RWPE1 (cell line): ENCODE data around the gene SCYGR5.

Experiments used
- CTCF ChIA-PET: fragments of 350-600 bp; sonication (Branson Sonifier 250); formaldehyde crosslinking; extraction: SDS; loops from one replicate; lab custom pipeline; 2021; lab: Yijun Ruan, JAX
- POLR2A ChIA-PET: fragments of 400-600 bp; formaldehyde crosslinking; extraction: SDS; loops from one replicate; lab custom pipeline; 2020; ENCODE audit warnings: antibody characterized with exemption; ENCODE audit not compliant: low non-redundant PET; lab: Yijun Ruan, JAX
- DNase-seq: peaks from one replicate; pipeline ENCODE4 v3.0.0; 2012; ENCODE audit warnings: low spot score
- H3K27ac ChIP-seq: fragments of 450-650 bp; 2 replicates; pipeline ENCODE4 v1.5.1; 2017
- TF ChIP-seq, protein P1 (sequence below): fragments of 450-650 bp; conservative IDR thresholded peaks from 2 replicates; pipeline ENCODE4 v1.5.1; 2017; ENCODE audit warnings: low read depth, mild to moderate bottlenecking

The SCYGR5 gene

DNA sequence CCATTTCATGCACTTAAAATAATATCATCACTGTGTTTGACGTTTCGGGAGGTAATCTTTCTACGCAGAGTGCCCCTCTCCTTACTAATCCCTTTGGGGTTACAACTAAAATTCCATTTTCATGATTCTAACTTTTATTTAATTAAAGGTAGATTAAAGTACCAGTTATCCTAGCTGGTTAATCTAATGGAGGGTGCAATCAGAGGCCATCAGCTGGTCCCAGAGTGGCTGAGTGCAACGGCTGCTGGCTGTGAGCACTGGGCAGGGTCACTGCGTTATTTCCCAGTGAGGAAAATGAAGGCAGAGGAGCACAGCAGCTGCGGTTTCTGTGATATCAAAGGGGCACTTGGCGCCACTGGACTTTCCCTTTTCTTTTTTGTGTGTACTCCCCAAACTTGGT is 37.2 kb upstream of the SCYGR5 start:
- no peak for DNase-seq
- CTCF ChIA-PET: no interaction called here
- no peak overlapping the region for H3K27ac ChIP-seq
- TF ChIP-seq, protein P1, sequence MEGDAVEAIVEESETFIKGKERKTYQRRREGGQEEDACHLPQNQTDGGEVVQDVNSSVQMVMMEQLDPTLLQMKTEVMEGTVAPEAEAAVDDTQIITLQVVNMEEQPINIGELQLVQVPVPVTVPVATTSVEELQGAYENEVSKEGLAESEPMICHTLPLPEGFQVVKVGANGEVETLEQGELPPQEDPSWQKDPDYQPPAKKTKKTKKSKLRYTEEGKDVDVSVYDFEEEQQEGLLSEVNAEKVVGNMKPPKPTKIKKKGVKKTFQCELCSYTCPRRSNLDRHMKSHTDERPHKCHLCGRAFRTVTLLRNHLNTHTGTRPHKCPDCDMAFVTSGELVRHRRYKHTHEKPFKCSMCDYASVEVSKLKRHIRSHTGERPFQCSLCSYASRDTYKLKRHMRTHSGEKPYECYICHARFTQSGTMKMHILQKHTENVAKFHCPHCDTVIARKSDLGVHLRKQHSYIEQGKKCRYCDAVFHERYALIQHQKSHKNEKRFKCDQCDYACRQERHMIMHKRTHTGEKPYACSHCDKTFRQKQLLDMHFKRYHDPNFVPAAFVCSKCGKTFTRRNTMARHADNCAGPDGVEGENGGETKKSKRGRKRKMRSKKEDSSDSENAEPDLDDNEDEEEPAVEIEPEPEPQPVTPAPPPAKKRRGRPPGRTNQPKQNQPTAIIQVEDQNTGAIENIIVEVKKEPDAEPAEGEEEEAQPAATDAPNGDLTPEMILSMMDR: no peak
- POLR2A ChIA-PET: no interaction called here

DNA sequence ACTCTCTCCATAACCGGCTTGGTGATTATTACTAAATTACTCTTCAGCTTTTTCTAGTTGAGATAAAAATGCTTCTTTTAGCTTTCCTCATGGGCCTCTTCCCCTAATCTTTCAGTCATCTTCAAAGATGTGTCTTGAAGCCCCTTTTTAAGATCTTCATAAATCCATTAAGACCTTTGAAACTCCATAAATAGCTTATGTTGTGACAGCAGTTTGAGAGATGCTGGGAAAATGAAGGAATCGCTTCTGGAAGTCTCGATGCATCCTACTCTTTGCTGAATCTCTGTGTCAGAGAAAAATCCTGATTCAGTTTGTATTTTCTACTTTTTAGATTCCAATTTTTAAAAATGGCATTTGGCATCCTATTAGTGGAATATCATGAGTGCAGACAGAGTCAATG is 36.3 kb upstream of the SCYGR5 start:
- TF ChIP-seq, protein P1: no peak
- no peak for DNase-seq
- ChIA-PET CTCF (no interaction called here), POLR2A (no interaction called here)
- no peak overlapping the region for H3K27ac ChIP-seq

DNA sequence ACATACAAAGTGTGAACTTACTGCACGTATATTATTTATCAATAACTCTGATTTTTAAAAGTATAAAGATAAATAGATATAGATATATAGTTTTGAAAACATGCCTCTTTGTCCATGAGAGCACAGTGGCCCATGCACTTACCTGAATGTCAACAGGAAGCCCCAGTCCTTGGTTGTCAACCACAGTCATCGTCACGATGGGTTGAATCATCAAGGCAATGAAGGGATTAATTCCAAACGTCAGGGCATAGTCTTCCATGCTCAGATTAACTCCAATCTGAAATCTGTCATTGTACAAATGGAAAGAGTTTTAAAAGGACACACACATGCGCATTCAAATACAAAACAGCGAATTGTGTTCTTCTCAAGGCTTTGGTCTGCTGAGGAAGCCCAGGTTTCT is 33.8 kb upstream of the SCYGR5 start:
- CTCF ChIA-PET: no interaction called here
- no peak overlapping the region for H3K27ac ChIP-seq
- POLR2A ChIA-PET: no interaction called here
- no peak for DNase-seq
- TF ChIP-seq, protein P1: no peak

DNA sequence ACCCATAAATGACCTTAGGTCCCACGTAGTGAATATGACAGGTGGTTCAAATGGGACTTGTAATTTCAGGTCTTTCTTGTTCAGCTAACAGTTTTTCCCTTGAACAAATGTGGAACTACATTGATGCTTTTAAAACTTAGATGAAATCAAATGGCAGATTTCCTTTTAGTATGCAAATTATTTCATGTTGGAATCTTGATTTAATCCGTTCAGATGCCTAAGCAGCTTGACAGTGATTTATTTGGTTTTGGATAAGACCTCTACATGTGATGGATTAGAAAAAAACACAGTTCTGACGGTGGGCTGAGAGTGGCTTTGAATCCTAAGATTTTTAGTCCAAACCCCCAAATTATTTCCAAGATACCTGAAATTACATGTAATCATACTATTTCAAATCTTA is 32.4 kb upstream of the SCYGR5 start:
- POLR2A ChIA-PET: no interaction called here

DNA sequence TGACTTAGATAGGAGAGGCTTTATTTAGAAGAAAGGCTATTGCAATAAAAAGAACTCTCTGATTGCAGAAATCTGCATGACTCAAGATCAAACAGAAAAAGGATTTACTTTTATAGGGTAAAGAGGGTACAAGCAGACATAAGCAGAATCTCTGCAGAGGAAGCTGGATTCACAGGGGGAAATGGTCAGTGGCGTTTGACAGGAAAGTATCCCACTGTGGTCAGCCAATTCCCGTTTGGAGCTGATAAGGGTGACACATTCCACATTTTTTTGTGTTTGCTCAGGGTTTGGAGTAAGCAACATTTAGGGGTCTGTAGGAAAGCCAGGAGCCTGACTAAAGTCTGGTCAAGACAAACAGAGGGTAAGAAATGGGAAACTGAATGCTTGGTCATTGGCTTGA is 23.9 kb upstream of the SCYGR5 start:
- CTCF ChIA-PET: no interaction called here
- no peak overlapping the region for H3K27ac ChIP-seq
- TF ChIP-seq, protein P1: no peak
- POLR2A ChIA-PET: no interaction called here
- no peak for DNase-seq

More for the DNA sequence above, 32.4 kb upstream of the SCYGR5 start:
- TF ChIP-seq, protein P1: no peak
- no peak overlapping the region for H3K27ac ChIP-seq
- CTCF ChIA-PET: no interaction called here
- no peak for DNase-seq

DNA sequence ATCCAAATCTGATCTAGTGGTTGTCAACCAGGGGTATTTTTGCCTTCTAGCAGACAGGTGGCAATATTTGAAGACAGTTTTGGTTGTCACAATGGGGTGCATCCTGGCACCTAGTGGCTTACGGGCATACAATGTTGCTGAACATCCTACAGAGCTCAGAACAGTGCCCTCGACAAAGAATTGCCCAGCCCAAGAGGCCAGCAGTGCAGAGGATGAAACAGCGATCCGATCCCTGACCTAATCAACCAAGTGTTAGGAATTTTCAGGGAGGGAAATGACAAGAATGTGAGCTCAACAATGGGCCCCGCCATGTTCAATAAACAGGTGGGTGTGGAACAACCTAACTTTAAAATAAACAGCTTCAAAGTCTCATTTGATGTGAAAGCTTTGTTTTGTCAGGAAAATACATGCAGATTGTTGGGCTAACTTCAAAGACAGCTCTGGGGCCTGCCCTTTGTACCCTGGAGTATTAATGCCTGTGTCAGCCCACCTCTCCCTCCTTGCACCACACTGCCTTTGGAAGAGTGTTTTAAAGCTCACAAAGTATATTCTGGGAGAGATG is 22.5 kb upstream of the SCYGR5 start:
- POLR2A ChIA-PET: no interaction called here
- no peak overlapping the region for H3K27ac ChIP-seq
- TF ChIP-seq, protein P1: no peak
- CTCF ChIA-PET: no interaction called here
- DNase-seq: no peak

DNA sequence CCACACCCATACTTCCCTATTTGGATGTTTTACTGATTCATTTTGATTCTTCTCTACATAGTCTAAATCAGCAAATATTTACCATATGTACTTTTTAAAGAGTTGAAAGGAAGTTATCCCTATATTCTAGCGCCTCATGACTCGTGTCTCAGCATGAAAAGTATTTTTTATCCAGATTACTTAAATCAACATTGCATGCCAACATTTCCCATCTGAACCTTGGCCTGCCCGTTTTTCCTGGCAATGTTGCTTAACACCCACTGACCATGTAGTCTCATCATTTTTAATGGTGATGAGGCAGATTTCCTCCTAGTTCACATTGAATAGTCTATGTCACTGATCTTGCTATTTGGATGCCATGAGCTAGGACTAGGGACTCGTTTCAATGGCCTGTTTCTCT is 13.2 kb upstream of the SCYGR5 start:
- TF ChIP-seq, protein P1: no peak
- H3K27ac ChIP-seq: no peak overlapping the region
- DNase-seq: peak; percentile 8
- ChIA-PET CTCF (interaction anchor here (0.5 kb wide), 1 partner anchor 153 kb away, joined by 5 read pairs; no protein-coding TSS in a partner anchor), POLR2A (no interaction called here)
